GM03348 (cell line): ENCODE measurements around the gene CMPK1.

ENCODE experiments used
- DNase-seq: peaks from one replicate; pipeline ENCODE4 v3.0.0; 2012; ENCODE audit warnings: low spot score

CMPK1 gene

GRCh38 chr1:47396671-47397196 lies 63.1 kb downstream of the CMPK1 start:
- DNase-seq: no peak

- no peak for DNase-seq
These were observed 65.7 kb downstream of the CMPK1 start for GRCh38 chr1:47399138-47399845.

- DNase-seq: no peak
These were observed 66.2 kb downstream of the CMPK1 start for GRCh38 chr1:47399846-47400155.

- no peak for DNase-seq
These were observed 68.2 kb downstream of the CMPK1 start for GRCh38 chr1:47401761-47402160.

GRCh38 chr1:47402591-47402990 lies 69.0 kb downstream of the CMPK1 start:
- no peak for DNase-seq

DNA sequence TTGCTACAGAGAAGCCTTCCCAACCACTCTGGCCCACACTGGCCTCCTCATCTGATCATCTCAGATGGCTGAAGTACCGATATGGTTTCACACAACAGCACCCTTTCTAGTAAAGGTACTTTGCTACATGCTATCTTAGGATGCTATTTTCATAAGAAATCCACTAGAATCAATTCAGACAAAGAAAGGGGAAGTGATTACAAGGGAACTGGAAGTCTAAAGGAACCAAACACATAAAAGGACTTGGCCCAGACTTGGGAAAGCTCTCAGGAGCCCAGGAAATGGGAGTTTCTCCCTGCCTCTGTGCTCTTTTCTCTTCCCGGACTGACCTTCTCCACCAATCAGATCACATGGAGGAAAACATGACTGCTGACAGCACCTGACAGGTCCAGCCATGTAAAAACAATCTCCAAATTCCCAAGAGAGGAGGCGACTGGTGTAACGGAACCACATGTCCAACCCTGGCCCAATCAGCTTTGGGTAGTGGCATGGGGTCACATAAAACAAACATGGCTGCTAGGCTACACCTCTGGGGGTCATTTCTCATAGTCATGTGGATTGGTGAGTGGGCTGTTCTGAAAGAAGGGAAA lies 69.8 kb downstream of the CMPK1 start:
- DNase-seq: no peak

GRCh38 chr1:47405697-47406096 lies 72.1 kb downstream of the CMPK1 start:
- no peak for DNase-seq

- no peak for DNase-seq
These were observed 73.4 kb downstream of the CMPK1 start for GRCh38 chr1:47406966-47407365.

- peak; percentile 18 for DNase-seq
These were observed 73.9 kb downstream of the CMPK1 start for GRCh38 chr1:47407481-47407880.

- DNase-seq: peak; percentile 89
These were observed 75.9 kb downstream of the CMPK1 start for GRCh38 chr1:47409311-47410067.

- no peak for DNase-seq
These were observed 76.5 kb downstream of the CMPK1 start for GRCh38 chr1:47410068-47410455.

DNA sequence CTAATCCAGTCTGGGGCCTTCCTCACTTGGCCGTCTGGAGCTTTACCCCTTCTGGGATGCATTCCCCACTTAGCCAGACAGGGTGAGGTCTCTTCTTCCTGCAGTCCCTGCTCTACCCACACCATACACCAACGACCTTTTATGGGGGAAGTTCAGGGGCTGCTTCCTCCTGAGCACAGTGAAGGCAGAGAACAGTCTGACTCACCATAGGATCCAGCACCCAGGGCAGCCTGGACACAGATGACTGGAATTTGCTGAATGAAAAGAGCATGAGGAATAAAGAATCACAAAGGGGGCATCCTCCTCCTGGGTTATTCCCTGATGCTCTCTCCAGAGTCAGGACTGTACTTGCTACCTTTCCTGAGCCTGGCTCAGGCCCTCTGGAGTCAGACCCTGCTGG lies 77.8 kb downstream of the CMPK1 start:
- DNase-seq: peak; percentile 58

GRCh38 chr1:47412437-47412836 lies 78.8 kb downstream of the CMPK1 start:
- no peak for DNase-seq

- DNase-seq: no peak
These were observed 82.2 kb downstream of the CMPK1 start, which contains the start of gene FOXE3 for GRCh38 chr1:47415728-47416318. Gene FOXE3 (plus strand): TSS chr1:47416285. CDS start chr1:47416316, 31 bp downstream.

DNA sequence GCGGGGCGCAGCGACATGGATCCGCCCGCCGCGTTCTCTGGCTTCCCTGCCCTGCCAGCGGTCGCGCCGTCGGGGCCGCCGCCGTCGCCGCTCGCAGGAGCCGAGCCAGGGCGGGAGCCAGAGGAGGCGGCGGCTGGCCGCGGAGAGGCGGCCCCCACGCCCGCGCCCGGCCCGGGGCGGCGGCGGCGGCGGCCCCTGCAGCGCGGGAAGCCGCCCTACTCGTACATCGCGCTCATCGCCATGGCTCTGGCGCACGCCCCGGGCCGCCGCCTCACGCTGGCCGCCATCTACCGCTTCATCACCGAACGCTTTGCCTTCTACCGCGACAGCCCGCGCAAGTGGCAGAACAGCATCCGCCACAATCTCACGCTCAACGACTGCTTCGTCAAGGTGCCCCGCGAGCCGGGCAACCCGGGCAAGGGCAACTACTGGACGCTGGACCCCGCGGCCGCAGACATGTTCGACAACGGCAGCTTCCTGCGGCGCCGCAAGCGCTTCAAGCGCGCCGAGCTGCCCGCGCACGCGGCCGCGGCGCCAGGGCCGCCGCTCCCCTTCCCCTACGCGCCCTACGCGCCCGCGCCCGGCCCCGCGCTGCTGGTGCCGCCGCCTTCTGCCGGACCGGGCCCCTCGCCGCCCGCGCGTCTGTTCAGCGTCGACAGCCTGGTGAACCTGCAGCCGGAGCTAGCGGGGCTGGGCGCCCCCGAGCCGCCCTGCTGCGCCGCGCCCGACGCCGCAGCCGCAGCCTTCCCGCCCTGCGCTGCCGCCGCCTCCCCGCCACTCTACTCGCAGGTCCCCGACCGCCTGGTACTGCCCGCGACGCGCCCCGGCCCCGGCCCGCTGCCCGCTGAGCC lies 83.0 kb downstream of the CMPK1 start:
- DNase-seq: no peak

DNA sequence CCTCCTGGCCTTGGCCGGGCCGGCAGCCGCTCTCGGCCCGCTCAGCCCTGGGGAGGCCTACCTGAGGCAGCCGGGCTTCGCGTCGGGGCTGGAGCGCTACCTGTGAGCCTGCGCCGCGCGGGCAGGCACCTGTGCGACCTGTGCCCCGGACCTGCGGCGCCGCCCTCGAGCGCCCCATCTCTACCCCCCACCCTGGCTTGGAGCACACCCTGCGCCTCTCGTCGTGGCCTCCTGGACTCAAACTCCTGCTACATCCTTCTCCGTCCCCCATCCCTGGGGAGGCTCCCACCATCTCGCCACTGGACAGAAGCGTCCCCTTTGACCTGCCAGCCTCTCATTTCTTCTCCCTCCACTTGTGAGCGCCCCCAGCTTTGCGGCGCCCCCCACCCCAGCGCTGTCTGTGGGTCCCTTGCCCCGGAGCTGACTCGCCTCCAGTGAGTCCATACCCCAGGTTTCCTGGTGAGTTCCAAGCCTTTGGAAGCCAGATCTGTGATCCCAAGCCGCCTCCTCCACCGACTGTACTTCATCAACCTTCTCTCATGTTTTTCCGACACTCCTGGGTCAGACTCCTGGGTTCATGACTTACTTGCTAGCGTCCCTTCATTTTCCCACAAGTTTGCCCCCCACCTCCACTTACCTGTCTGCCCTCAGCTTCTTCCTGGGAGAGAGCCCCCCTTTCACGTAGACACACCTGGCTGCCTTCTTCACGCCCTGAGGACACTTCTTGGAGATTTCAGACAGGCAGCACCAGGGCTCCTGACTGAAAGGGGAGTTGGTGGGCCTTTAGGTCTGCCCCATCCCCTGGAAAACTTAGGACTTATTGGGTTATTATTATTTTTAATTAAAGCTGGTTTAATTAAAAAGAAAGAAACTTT lies 83.8 kb downstream of the CMPK1 start:
- DNase-seq: no peak

DNA sequence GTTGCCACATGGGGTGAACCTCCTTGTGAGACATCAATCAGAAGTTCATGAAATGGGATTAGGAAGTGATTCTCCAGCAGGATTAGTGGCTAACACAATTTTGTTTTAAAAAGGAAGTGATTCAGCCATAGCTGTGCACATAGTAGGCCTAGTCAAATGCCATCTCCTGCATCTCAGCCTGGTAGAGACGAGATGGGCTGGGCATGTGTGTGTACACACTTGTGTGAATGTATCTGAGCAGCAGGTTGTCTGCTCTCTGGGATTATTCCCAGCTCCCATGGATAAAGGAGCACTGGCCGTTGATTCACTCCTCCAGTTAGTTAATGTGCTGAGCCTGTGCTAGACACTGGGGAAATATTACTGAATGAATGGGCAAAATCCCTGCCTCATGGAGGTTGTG lies 84.5 kb downstream of the CMPK1 start:
- no peak for DNase-seq

DNA sequence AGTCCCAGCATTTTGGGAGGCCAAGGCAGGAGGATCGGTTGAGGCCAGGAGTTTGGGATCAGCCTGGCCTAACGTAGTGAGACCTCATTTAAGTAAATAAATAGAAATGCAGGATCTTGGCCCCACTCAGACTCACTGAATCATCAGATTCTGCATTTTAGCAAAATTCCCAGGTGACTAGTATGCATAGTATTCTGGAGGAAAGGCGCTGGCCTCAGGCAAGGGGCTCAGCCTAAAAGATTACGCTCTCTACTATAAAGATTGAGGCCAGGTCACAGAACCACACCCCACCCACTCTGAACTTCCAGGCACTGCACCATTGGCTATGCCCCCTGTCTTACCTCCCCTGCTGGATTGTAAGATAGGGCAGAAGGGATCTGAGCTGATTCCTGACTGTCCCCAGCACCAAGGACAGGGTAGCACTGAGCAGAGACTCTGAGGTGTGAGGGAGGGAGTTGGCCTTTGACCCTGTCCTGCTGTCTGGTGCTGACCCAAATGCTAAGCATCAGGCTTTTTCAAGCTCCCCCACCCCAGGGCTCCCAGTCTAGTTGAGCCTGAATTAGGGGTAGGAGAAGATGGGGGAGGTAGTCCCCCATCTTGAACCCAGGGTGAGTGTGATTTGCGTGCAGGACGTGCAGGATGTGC lies 85.2 kb downstream of the CMPK1 start:
- DNase-seq: no peak

GRCh38 chr1:47420547-47420946 lies 87.0 kb downstream of the CMPK1 start:
- DNase-seq: no peak

DNA sequence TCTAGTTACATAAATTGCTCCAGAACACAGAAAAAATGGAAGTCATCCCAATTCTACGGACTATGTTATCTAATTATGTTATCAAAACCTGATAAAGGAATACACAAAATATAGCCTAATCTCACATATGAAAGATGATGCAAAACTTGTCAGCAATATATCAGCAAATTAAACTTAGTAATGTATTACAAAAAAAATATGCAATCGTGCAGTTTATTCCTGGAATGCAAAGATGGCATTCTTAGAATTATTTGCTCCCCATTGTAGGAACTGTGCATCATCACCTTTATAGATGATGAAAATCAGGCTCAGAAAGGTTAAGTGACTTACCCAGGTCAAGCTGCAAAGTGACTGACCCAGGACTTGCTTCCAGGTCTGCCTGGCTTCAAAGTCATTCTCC lies 90.3 kb downstream of the CMPK1 start:
- no peak for DNase-seq
